ENCODE measurements around the gene INPP5F. TPM values are rescaled to one million over a fixed set of nuclear protein-coding genes. Genes with fewer than 3 reads are reported as not detected.

INPP5F gene
- total and polyA plus RNA-seq, 2 of the 13 experiments (the other 11 are each of a cell fraction or from before 2014, with no cell fraction given), result 12.5 to 15.7 TPM

GRCh38 chr10:119832951-119833350, 107.1 kb downstream of the INPP5F start (continued):
- TF ChIP-seq, protein P1, sequence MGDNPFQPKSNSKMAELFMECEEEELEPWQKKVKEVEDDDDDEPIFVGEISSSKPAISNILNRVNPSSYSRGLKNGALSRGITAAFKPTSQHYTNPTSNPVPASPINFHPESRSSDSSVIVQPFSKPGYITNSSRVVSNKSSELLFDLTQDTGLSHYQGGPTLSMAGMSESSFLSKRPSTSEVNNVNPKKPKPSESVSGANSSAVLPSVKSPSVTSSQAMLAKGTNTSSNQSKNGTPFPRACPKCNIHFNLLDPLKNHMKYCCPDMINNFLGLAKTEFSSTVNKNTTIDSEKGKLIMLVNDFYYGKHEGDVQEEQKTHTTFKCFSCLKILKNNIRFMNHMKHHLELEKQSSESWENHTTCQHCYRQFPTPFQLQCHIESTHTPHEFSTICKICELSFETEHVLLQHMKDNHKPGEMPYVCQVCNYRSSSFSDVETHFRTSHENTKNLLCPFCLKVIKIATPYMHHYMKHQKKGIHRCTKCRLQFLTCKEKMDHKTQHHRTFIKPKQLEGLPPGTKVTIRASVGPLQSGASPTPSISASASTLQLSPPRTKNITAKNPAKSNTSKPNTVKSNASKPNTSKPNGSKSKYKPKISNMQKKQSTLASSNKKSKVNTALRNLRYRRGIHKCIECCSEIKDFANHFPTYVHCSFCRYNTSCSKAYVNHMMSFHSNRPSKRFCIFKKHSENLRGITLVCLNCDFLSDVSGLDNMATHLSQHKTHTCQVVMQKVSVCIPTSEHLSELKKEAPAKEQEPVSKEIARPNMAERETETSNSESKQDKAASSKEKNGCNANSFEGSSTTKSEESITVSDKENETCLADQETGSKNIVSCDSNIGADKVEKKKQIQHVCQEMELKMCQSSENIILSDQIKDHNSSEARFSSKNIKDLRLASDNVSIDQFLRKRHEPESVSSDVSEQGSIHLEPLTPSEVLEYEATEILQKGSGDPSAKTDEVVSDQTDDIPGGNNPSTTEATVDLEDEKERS (CRISPR knock-in tag; IDR thresholded peaks at IDR 0.05), result no peak
- TF ChIP-seq ZNF644 (CRISPR knock-in tag; IDR thresholded peaks at IDR 0.05; ENCODE audit: low read depth), result no peak
- TF ChIP-seq ZNF317 (CRISPR knock-in tag; IDR thresholded peaks at IDR 0.05), result no peak

GRCh38 chr10:119834188-119834587, 108.3 kb downstream of the INPP5F start:
- Histone ChIP-seq H3K4me3 (replicated peaks in 1 of 3; ENCODE audit: insufficient read depth in 1 of 3, low read depth in 2 of 3, low read length in 3 of 3) (no peak overlapping the region), H3K27me3 (ENCODE audit: control insufficient read depth in 1 of 2, insufficient read depth in 2 of 2, low read length in 2 of 2) (no peaks in the 10 kb centered on the region; a peak in 1 of 5 replicates), H4K20me1 (ENCODE audit: insufficient read depth, low read length) (no peaks in the 10 kb centered on the region), H3K79me2 (ENCODE audit: insufficient read depth, low read length) (no peaks in the 10 kb centered on the region), H3K4me2 (ENCODE audit: low read depth, low read length) (no peak overlapping the region), H3K27ac (ENCODE audit: extremely low read length, insufficient read depth, low read length) (no peak overlapping the region), H2AFZ (ENCODE audit: low read length) (no peak overlapping the region), H3K36me3 (replicated peaks in 1 of 2; ENCODE audit: control insufficient read depth in 1 of 2, insufficient read depth in 2 of 2, low read length in 2 of 2) (peaks cover 25 to 85% of the 10 kb centered on the region in 2 experiments), H3K4me1 (ENCODE audit: insufficient read depth, low read length) (peaks cover 6% of the 10 kb centered on the region; the same call in 1 of the 2 replicates), H3K9me3 (ENCODE audit: low read length) (no peaks in the 10 kb centered on the region), H3K9ac (ENCODE audit: insufficient read depth, low read depth, low read length) (no peak overlapping the region)
- in situ Hi-C loops (cut with HindIII; ENCODE audit: extremely low pct_ligation_motif_present, low pct_unique_long_range_greater_than_20kb) (no loop called here), intact Hi-C loops (cut with micrococcal nuclease; ENCODE audit: unreplicated experiment) (no loop called here)
- BruUV-seq (replicated peaks), result no TSS peak
- POLR2A ChIA-PET, result no interaction called here
- DNase-seq (ENCODE audit: low spot score), result no peak
- CTCF ChIA-PET (ENCODE audit: low intra/inter-chr PET ratio, low total read pairs), result no interaction called here
- 93% methylated on average over 4 of the region's 4 CpGs for WGBS (ENCODE audit: low lambda C conversion rate)
- FAIRE-seq, result no peak
- no peak for ATAC-seq
- TF ChIP-seq BRCA1 (CRISPR knock-in tag; IDR thresholded peaks at IDR 0.05) (no peak), CEBPZ (IDR thresholded peaks at IDR 0.05; ENCODE audit: low read length) (no peak), ZNF557 (CRISPR knock-in tag; IDR thresholded peaks at IDR 0.05) (no peak), PAWR (CRISPR knock-in tag; IDR thresholded peaks at IDR 0.05; ENCODE audit: borderline replicate concordance) (no peak), ZNF878 (CRISPR knock-in tag; IDR thresholded peaks at IDR 0.05) (no peak), BCL6 (CRISPR knock-in tag; IDR thresholded peaks at IDR 0.05) (no peak), ZNF577 (CRISPR knock-in tag; IDR thresholded peaks at IDR 0.05; ENCODE audit: borderline replicate concordance, low read depth) (no peak), CCDC6 (CRISPR knock-in tag; IDR thresholded peaks at IDR 0.05) (no peak)
- TF ChIP-seq, protein P2, sequence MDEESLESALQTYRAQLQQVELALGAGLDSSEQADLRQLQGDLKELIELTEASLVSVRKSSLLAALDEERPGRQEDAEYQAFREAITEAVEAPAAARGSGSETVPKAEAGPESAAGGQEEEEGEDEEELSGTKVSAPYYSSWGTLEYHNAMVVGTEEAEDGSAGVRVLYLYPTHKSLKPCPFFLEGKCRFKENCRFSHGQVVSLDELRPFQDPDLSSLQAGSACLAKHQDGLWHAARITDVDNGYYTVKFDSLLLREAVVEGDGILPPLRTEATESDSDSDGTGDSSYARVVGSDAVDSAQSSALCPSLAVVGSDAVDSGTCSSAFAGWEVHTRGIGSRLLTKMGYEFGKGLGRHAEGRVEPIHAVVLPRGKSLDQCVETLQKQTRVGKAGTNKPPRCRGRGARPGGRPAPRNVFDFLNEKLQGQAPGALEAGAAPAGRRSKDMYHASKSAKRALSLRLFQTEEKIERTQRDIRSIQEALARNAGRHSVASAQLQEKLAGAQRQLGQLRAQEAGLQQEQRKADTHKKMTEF (CRISPR knock-in tag; IDR thresholded peaks at IDR 0.05), result no peak
- TF ChIP-seq, protein P3, sequence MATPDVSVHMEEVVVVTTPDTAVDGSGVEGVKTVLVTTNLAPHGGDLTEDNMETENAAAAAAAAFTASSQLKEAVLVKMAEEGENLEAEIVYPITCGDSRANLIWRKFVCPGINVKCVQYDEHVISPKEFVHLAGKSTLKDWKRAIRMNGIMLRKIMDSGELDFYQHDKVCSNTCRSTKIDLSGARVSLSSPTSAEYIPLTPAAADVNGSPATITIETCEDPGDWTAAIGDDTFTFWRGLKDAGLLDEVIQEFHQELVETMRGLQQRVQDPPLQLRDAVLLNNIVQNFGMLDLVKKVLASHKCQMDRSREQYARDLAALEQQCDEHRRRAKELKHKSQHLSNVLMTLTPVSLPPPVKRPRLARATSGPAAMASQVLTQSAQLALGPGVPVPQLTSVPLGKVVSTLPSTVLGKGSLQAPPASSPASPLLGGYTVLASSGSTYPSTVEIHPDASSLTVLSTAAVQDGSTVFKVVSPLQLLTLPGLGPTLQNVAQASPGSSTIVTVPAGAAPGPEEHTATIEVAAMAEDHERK (CRISPR knock-in tag; IDR thresholded peaks at IDR 0.05; ENCODE audit: low read depth), result no peak
